Measurements from ENCODE around the gene CSTF1.
A peak's percentile ranks its signal among the peaks of the same experiment; 100 is the strongest.
"Not testable (repeated sequence)": the region's sequence is repeated elsewhere in the genome, so short reads cannot be mapped to it uniquely, and the experiment has no call there.

CSTF1 gene

DNA sequence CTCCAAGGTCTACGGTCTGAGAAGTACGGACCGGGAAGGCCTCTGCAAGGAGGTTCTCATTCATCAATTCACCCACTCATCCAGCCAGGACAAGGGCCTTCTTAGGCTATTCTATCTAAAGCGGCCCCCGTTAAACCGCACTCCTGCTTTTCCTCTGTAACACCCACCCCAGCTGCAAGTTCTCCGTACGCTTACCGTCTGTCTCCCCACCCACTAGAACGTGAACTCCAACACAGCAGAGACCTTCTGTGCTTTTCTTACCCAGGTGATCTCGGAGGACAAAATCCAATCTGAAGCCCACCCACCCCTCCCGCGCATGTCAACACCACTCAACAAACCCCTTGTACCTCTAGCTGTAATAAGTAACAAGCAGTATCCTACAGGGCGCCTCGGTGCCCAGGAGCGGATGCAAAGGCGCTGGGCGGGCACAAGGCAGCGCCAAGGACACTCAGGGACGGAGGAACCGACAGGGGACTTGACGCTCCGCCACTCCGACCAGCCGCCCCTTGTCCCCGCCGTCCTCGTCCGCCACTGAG lies 781 bp upstream of the CSTF1 start:
- DNase-seq (ENCODE audit: low spot score): no peak

DNA sequence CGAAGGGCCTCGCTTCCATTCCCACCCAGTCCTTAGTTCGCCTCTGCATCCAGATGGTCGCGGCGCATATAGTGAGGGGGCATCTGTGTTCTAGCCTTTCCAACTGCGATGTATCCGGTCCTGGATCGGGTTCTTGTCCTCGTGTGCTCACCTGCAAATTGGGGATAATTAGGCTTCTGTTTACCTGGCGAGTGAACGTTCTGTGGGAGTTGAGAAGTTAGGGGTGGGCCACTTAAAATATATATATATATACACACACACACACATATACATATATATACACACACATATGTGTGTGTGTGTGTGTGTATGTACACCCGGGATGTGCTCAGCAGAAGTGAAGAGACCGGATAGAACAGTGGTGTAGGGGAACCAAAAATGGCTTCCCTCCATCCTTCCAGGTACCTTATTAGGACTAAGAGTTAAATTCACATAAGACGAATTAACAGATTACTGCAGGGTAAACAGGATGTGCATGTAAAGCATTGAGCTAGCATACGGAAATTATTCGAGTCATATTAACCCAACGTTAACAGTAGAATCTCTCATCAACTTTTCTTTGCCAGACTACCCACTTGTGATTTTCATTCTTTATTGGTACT lies 537 bp downstream of the CSTF1 start:
- DNase-seq (ENCODE audit: low spot score): no peak
- TF ChIP-seq CTCF (IDR thresholded peaks at IDR 0.05; ENCODE audit: extremely low read depth, missing control alignments): no peak

More for the DNA sequence above, 781 bp upstream of the CSTF1 start:
- TF ChIP-seq CTCF (IDR thresholded peaks at IDR 0.05; ENCODE audit: extremely low read depth, missing control alignments): no peak

- no peak for TF ChIP-seq CTCF (IDR thresholded peaks at IDR 0.05; ENCODE audit: extremely low read depth, missing control alignments)
- no peak for DNase-seq (ENCODE audit: low spot score)
These were observed 1.2 kb downstream of the CSTF1 start for GRCh38 chr20:56393653-56394052.

DNA sequence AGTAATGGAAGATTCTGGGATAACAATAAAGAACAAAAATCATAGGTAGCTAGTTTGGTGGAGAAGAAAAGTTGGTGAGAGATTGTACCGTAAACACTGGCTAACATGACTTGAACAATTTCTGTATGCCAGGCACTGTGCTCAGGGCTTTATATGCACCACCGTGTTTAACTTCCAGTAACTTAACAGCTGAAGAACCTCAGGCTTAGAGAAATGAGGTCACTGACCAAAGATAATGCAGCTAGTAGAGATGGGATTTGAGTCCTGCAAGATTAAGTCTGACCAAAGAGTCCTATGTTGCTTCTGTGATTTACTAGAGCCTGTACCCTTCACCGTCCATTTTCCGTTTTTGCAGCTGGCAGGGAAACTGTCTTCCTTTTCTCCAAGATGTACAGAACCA lies 2.7 kb downstream of the CSTF1 start:
- no peak for TF ChIP-seq CTCF (IDR thresholded peaks at IDR 0.05; ENCODE audit: extremely low read depth, missing control alignments)
- no peak for DNase-seq (ENCODE audit: low spot score)

GRCh38 chr20:56400001-56400640 lies 7.7 kb downstream of the CSTF1 start:
- DNase-seq (ENCODE audit: low spot score): peak; percentile 49
- peak; percentile 42 for TF ChIP-seq CTCF (IDR thresholded peaks at IDR 0.05; ENCODE audit: extremely low read depth, missing control alignments)

DNA sequence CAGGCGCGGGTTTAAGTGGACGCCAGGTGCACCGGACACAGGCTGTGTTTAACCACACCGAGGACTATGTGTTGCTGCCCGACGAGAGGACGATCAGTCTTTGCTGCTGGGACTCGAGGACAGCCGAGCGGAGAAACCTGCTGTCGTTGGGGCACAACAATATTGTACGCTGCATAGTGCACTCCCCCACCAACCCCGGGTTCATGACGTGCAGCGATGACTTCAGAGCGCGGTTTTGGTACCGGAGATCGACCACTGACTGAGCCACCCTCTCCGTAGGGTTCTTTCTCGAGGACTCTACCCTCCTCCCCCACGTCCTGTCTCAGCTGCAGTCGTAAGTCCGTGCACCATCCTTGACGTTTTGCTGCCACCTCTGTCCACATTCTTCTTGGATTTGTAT lies 11.0 kb downstream of the CSTF1 start:
- no peak for TF ChIP-seq CTCF (IDR thresholded peaks at IDR 0.05; ENCODE audit: extremely low read depth, missing control alignments)
- no peak for DNase-seq (ENCODE audit: low spot score)

- not testable (repeated sequence) for DNase-seq (ENCODE audit: low spot score)
These were observed 12.9 kb downstream of the CSTF1 start for GRCh38 chr20:56405356-56405755.

GRCh38 chr20:56406910-56407309 lies 14.5 kb downstream of the CSTF1 start:
- no peak for DNase-seq (ENCODE audit: low spot score)
- no peak for TF ChIP-seq CTCF (IDR thresholded peaks at IDR 0.05; ENCODE audit: extremely low read depth, missing control alignments)
